Uterus (tissue), 2 donors: ENCODE data around the gene NCAPD2.

ENCODE experiments used
- CTCF ChIP-seq, 4 experiments: fragments of 200-600 bp in 2 of 4; fragments of 450-650 bp in 2 of 4; sonication (generic) in 2 of 4; IDR thresholded peaks; one replicate each; pipeline ENCODE4 v1.5.1; 2016 to 2019; ENCODE audit warnings: antibody characterized with exemption in 4 of 4, mild to moderate bottlenecking in 2 of 4, moderate library complexity in 1 of 4
- POLR2A ChIP-seq, 2 donors: fragments of 450-650 bp; IDR thresholded peaks; one replicate each; pipeline ENCODE4 v1.6.1; 2016; ENCODE audit warnings: antibody characterized with exemption in 2 of 2, mild to moderate bottlenecking in 1 of 2, moderate library complexity in 1 of 2

GRCh38 chr12:6488240-6488639 is 5.7 kb upstream of the NCAPD2 start:
- TF ChIP-seq CTCF (IDR thresholded peaks at IDR 0.05) (no peak), POLR2A (IDR thresholded peaks at IDR 0.05) (no peak)
